Panc1 (cell line): ENCODE measurements around the gene AP1AR. TPM values are rescaled to one million over a fixed set of nuclear protein-coding genes. Genes with fewer than 3 reads are reported as not detected.

Experiments
- ATAC-seq: fragments of 200-7000 bp; cut with Tn5 transposase; 2 replicates; pipeline ENCODE4 v1.9.1; 2020; ENCODE audit warnings: mild to moderate bottlenecking, moderate library complexity
- BruUV-seq: library from RNA; stranded (reverse); fragments of 400-500 nt; replicated peaks from 2 replicates; lab custom pipeline; 2021; lab: Mats Ljungman, UMichigan
- CTCF ChIA-PET: fragments of 300-600 bp; sonication (Branson Sonifier 250); formaldehyde crosslinking; loops from one replicate; lab custom pipeline; 2022; ENCODE audit warnings: antibody characterized with exemption; lab: Charles Lee
- POLR2A ChIA-PET: fragments of 300-600 bp; sonication (Branson Sonifier 250); formaldehyde crosslinking; loops from one replicate; lab custom pipeline; 2022; ENCODE audit warnings: antibody characterized with exemption; lab: Charles Lee
- DNase-seq: peaks from one replicate; pipeline ENCODE4 v3.0.0-alpha.2; 2010; ENCODE audit warnings: low read depth, low spot score
- H3K27ac ChIP-seq: 2 replicates; pipeline ENCODE4 v1.5.1; 2011; ENCODE audit warnings: mild to moderate bottlenecking, low read length, inconsistent platforms
- H3K27me3 ChIP-seq: fragments of 200-500 bp; sonication (Bioruptor generic); 2 replicates; pipeline ENCODE4 v1.6.0; 2014; ENCODE audit warnings: low read length, inconsistent platforms; ENCODE audit not compliant: control insufficient read depth, insufficient read depth
- H3K36me3 ChIP-seq: fragments of 200-500 bp; sonication (Bioruptor generic); 2 replicates; pipeline ENCODE4 v1.5.1; 2014; ENCODE audit warnings: inconsistent platforms, mild to moderate bottlenecking, low read length, moderate library complexity; ENCODE audit not compliant: control insufficient read depth, insufficient read depth
- H3K4me1 ChIP-seq: 2 replicates; pipeline ENCODE4 v1.5.1; 2011; ENCODE audit warnings: inconsistent platforms, mild to moderate bottlenecking, low read length, moderate library complexity; ENCODE audit not compliant: control insufficient read depth, insufficient read depth
- H3K4me3 ChIP-seq, 2 experiments: 2 replicates each; pipeline ENCODE4 v1.5.1; 2011 to 2012; ENCODE audit warnings: low read depth in 2 of 2, low read length in 2 of 2, mild to moderate bottlenecking in 2 of 2, inconsistent platforms in 1 of 2, moderate library complexity in 1 of 2
- H3K9me3 ChIP-seq: fragments of 200-500 bp; sonication (Bioruptor generic); 2 replicates; pipeline ENCODE4 v1.5.1; 2014; ENCODE audit warnings: low read depth, mild to moderate bottlenecking, inconsistent platforms, low read length, moderate library complexity; ENCODE audit not compliant: control insufficient read depth, insufficient read depth
- CTCF ChIP-seq: fragments of 450-650 bp; IDR thresholded peaks from 2 replicates; pipeline ENCODE4 v1.5.1; 2017; ENCODE audit warnings: mild to moderate bottlenecking
- POLR2AphosphoS5 ChIP-seq: IDR thresholded peaks from 2 replicates; pipeline ENCODE4 v1.6.1; 2012; ENCODE audit warnings: mild to moderate bottlenecking, low read depth, low read length, moderate library complexity
- REST ChIP-seq, 2 experiments: IDR thresholded peaks; 2 replicates each; pipeline ENCODE4 v1.6.1; 2011 to 2012; ENCODE audit warnings: low read depth in 2 of 2, control low read depth in 1 of 2, low read length in 1 of 2, mild to moderate bottlenecking in 1 of 2, moderate library complexity in 1 of 2; ENCODE audit not compliant: insufficient read depth in 1 of 2
- SIN3A ChIP-seq: IDR thresholded peaks from 2 replicates; pipeline ENCODE4 v1.6.1; 2012; ENCODE audit warnings: low read depth, mild to moderate bottlenecking, low read length, moderate library complexity, borderline replicate concordance; ENCODE audit not compliant: insufficient read depth
- TCF7L2 ChIP-seq: IDR thresholded peaks from 2 replicates; pipeline ENCODE4 v1.6.1; 2011; ENCODE audit warnings: mild to moderate bottlenecking, low read depth, low read length, inconsistent platforms
- in situ Hi-C: cut with HindIII; loops from 2 replicates; pipeline ENCODE4 v1.10.0; 2016; ENCODE audit warnings: low sequenced_read_pairs, low pct_unique_long_range_greater_than_20kb
- intact Hi-C: fragments of 100-400 bp; cut with micrococcal nuclease; formaldehyde crosslinking; loops from one replicate; pipeline ENCODE4 v1.10.0; 2022; ENCODE audit not compliant: unreplicated experiment
- total RNA-seq: library from RNA; stranded (reverse); gene quantifications from one replicate; pipeline ENCODE4 v1.2.1, GENCODE V29; 2021; ENCODE audit not compliant: unreplicated experiment

The AP1AR gene
- total RNA-seq, 1 experiment from 2014 or later = 18.9 TPM

- in situ Hi-C loops (no loop called here), intact Hi-C loops (no loop called here)
- Histone ChIP-seq H3K4me3 (no peak overlapping the region), H3K27me3 (no peaks in the 10 kb centered on the region), H3K36me3 (no peaks in the 10 kb centered on the region; the same call in 1 of the 2 replicates), H3K9me3 (no peaks in the 10 kb centered on the region), H3K27ac (no peak overlapping the region), H3K4me1 (no peaks in the 10 kb centered on the region)
- TF ChIP-seq TCF7L2 = no peak
- TF ChIP-seq POLR2AphosphoS5 = no peak
- TF ChIP-seq SIN3A = no peak
- TF ChIP-seq CTCF = no peak
- TF ChIP-seq REST (IDR thresholded peaks at IDR 0.05; ENCODE audit: insufficient read depth in 1 of 2, low read depth in 2 of 2, low read length in 1 of 2) = no peak
- BruUV-seq = no TSS peak
- ChIA-PET POLR2A (no interaction called here), CTCF (no interaction called here)
- ATAC-seq (no peak), DNase-seq (no peak)
These were observed 20.8 kb upstream of the AP1AR start for GRCh38 chr4:112210777-112211176.

- H3K9me3 ChIP-seq = no peaks in the 10 kb centered on the region
- H3K27me3 ChIP-seq = no peaks in the 10 kb centered on the region
- no peaks in the 10 kb centered on the region for H3K4me1 ChIP-seq
- in situ Hi-C loops = no loop called here
- ChIA-PET CTCF (no interaction called here), POLR2A (no interaction called here)
- TF ChIP-seq TCF7L2 = no peak
- TF ChIP-seq CTCF = no peak
- TF ChIP-seq SIN3A = no peak
- no peak for TF ChIP-seq REST (IDR thresholded peaks at IDR 0.05; ENCODE audit: insufficient read depth in 1 of 2, low read depth in 2 of 2, low read length in 1 of 2)
- no peak for TF ChIP-seq POLR2AphosphoS5
- BruUV-seq = no TSS peak
- H3K27ac ChIP-seq = no peak overlapping the region
- H3K36me3 ChIP-seq = no peaks in the 10 kb centered on the region
- no peak for ATAC-seq
- H3K4me3 ChIP-seq = no peak overlapping the region
- intact Hi-C loops = no loop called here
- DNase-seq = no peak
These were observed 18.5 kb upstream of the AP1AR start for GRCh38 chr4:112213091-112213490.
